ENCODE measurements around the gene APIP. TPM values are rescaled to one million over a fixed set of nuclear protein-coding genes. Genes with fewer than 3 reads are reported as not detected.

Gene APIP
- total RNA-seq, 120 experiments from 2014 or later: 11.1 to 52.7 (median 26.0) TPM

Small RNA genes lying within 50 kb of the gene (microRNA-seq; reads per million reads assigned to microRNA genes)
- gene MIR1343: 5.8 to 102 (median 13.5) reads per million in 43 experiments

Other genes starting within 250 kb of the APIP start
- 100 to 1,000 TPM in 1 of 120 experiments, 10 to 100 TPM in 119; 36.8 to 111 (median 73.7) TPM for gene PDHX, start 239 bp upstream of the APIP start, total RNA-seq
- 100 to 1,000 TPM in 29 of 120 experiments, 10 to 100 TPM in 87, 1 to 10 TPM in 4; 6.5 to 291 (median 54.5) TPM for gene CD44, start 222.8 kb upstream of the APIP start, total RNA-seq

Data from dorsolateral prefrontal cortex (tissue), 118 donors.